ENCODE results near the gene STAU1.

DNA sequence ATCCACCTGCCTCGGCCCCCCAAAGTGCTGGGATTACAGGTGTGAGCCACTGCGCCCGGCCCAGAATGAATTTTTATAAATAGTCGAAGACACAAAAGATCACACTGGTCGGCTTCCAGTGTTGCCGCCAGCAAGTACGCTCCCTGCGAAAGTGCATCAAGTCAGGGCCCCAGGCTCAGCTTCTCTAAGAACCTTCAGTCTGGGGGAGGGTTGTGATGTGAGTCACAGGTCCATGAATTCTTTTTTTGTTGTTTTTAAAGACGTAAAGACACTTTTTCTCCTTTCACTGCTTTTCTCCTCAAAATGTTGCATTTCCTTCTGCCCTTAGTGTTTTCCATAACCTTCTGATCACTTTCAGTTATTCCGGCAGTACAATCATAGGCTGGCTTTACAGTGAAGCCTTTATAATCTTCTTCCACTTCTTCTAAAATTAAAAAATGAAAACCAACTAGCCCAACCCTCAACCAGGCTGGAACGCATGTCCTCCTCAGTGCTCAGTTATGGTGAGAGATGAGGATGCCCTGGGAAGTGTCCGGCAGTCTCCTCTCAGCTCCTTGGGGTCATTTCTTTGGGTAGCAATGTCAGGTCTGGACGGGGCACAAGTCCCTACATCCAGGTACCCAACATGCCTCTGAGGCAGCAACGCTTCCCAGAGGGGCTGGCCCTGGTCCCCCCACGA, 75.4 kb downstream of the STAU1 start:
- TF ChIP-seq, protein P1, sequence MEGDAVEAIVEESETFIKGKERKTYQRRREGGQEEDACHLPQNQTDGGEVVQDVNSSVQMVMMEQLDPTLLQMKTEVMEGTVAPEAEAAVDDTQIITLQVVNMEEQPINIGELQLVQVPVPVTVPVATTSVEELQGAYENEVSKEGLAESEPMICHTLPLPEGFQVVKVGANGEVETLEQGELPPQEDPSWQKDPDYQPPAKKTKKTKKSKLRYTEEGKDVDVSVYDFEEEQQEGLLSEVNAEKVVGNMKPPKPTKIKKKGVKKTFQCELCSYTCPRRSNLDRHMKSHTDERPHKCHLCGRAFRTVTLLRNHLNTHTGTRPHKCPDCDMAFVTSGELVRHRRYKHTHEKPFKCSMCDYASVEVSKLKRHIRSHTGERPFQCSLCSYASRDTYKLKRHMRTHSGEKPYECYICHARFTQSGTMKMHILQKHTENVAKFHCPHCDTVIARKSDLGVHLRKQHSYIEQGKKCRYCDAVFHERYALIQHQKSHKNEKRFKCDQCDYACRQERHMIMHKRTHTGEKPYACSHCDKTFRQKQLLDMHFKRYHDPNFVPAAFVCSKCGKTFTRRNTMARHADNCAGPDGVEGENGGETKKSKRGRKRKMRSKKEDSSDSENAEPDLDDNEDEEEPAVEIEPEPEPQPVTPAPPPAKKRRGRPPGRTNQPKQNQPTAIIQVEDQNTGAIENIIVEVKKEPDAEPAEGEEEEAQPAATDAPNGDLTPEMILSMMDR (IDR thresholded peaks at IDR 0.05): no peak
- TF ChIP-seq EZH2 (IDR thresholded peaks at IDR 0.05): no peak
- no peak for TF ChIP-seq EZH2phosphoT487 (IDR thresholded peaks at IDR 0.05)

All from neural progenitor cell (in vitro differentiated cells).